ENCODE measurements around the gene RTL9. TPM values are rescaled to one million over a fixed set of nuclear protein-coding genes. Genes with fewer than 3 reads are reported as not detected.

RTL9 gene
- total and polyA plus RNA-seq, 2 of the 13 experiments (the other 11 are each of a cell fraction or from before 2014, with no cell fraction given), result 0.01 to 0.02 TPM

DNA sequence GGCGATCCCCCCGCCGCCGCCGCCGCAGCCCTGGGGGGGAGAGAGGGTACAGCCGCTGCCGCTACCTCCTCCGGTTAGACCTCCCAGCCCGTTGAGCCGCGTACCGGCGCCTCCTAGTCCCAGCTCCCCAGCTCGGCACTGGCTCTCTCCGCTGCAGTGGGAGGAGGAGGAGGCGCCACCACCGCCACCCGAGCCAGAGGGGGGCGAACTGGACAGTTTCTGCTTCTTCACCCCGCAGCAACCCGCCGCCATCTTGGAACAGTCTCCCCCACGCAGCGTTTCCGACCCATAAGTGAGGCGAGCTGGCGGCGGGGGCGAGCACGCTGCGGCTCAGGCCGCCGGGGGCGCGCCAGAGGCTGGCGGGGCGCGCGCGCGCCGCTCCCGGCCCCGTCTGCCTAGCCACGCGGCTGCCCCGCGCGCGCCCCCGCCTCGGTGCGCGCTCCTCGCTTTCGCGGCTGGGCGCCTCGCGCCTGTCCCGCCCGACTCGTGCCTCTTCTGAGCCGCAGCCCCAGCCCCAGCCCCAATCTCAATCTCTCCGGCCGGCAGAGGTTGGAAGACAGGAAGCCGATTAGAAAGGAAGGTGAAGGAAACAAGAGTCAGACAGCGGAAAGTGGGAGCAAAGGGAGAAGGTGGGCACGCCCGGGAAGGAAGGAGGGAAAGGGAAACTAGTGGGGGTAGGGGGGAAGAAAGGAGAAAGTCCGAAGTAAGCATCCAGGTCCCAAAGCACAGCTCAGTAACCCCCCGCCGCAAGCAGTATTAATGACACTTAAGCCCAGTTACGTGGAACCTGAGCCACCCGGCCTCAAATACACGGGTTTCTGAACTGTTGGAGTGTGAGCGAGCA lies 40.6 kb upstream of the RTL9 start, which contains the start of gene AMMECR1 (continued):
- TF ChIP-seq THAP11 (CRISPR knock-in tag; IDR thresholded peaks at IDR 0.05) (no peak), TCF7 (IDR thresholded peaks at IDR 0.05; ENCODE audit: low read depth) (no peak), ZNF563 (CRISPR knock-in tag; IDR thresholded peaks at IDR 0.05) (peak; percentile 38; the same call in 1 of the 2 replicates), ZNF430 (CRISPR knock-in tag; IDR thresholded peaks at IDR 0.05) (no peak), PCBP2 (optimal IDR thresholded peaks at IDR 0.05; ENCODE audit: low read depth, low read length, poor library complexity, severe bottlenecking) (no peak), MXI1 (IDR thresholded peaks at IDR 0.05; ENCODE audit: borderline replicate concordance, low read depth, low read length) (no peak), ZNF670 (CRISPR knock-in tag; IDR thresholded peaks at IDR 0.05; ENCODE audit: borderline replicate concordance) (no peak), POLR2AphosphoS2 (IDR thresholded peaks at IDR 0.05; ENCODE audit: low read depth, low read length) (no peak), ATM (IDR thresholded peaks at IDR 0.05; ENCODE audit: borderline replicate concordance) (no peak), JUND (CRISPR knock-in tag; IDR thresholded peaks at IDR 0.05) (no peak), ZNF777 (CRISPR knock-in tag; IDR thresholded peaks at IDR 0.05) (no peak), MEIS2 (CRISPR knock-in tag; IDR thresholded peaks at IDR 0.05) (no peak), ZNF660 (CRISPR knock-in tag; IDR thresholded peaks at IDR 0.05; ENCODE audit: borderline replicate concordance, low read depth) (no peak)
- TF ChIP-seq, protein P1, sequence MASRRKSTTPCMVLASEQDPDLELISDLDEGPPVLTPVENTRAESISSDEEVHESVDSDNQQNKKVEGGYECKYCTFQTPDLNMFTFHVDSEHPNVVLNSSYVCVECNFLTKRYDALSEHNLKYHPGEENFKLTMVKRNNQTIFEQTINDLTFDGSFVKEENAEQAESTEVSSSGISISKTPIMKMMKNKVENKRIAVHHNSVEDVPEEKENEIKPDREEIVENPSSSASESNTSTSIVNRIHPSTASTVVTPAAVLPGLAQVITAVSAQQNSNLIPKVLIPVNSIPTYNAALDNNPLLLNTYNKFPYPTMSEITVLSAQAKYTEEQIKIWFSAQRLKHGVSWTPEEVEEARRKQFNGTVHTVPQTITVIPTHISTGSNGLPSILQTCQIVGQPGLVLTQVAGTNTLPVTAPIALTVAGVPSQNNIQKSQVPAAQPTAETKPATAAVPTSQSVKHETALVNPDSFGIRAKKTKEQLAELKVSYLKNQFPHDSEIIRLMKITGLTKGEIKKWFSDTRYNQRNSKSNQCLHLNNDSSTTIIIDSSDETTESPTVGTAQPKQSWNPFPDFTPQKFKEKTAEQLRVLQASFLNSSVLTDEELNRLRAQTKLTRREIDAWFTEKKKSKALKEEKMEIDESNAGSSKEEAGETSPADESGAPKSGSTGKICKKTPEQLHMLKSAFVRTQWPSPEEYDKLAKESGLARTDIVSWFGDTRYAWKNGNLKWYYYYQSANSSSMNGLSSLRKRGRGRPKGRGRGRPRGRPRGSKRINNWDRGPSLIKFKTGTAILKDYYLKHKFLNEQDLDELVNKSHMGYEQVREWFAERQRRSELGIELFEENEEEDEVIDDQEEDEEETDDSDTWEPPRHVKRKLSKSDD (CRISPR knock-in tag; IDR thresholded peaks at IDR 0.05; ENCODE audit: low read depth), result no peak
- TF ChIP-seq, protein P2, sequence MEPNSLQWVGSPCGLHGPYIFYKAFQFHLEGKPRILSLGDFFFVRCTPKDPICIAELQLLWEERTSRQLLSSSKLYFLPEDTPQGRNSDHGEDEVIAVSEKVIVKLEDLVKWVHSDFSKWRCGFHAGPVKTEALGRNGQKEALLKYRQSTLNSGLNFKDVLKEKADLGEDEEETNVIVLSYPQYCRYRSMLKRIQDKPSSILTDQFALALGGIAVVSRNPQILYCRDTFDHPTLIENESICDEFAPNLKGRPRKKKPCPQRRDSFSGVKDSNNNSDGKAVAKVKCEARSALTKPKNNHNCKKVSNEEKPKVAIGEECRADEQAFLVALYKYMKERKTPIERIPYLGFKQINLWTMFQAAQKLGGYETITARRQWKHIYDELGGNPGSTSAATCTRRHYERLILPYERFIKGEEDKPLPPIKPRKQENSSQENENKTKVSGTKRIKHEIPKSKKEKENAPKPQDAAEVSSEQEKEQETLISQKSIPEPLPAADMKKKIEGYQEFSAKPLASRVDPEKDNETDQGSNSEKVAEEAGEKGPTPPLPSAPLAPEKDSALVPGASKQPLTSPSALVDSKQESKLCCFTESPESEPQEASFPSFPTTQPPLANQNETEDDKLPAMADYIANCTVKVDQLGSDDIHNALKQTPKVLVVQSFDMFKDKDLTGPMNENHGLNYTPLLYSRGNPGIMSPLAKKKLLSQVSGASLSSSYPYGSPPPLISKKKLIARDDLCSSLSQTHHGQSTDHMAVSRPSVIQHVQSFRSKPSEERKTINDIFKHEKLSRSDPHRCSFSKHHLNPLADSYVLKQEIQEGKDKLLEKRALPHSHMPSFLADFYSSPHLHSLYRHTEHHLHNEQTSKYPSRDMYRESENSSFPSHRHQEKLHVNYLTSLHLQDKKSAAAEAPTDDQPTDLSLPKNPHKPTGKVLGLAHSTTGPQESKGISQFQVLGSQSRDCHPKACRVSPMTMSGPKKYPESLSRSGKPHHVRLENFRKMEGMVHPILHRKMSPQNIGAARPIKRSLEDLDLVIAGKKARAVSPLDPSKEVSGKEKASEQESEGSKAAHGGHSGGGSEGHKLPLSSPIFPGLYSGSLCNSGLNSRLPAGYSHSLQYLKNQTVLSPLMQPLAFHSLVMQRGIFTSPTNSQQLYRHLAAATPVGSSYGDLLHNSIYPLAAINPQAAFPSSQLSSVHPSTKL (CRISPR knock-in tag; IDR thresholded peaks at IDR 0.05), result no peak
- TF ChIP-seq, protein P3, sequence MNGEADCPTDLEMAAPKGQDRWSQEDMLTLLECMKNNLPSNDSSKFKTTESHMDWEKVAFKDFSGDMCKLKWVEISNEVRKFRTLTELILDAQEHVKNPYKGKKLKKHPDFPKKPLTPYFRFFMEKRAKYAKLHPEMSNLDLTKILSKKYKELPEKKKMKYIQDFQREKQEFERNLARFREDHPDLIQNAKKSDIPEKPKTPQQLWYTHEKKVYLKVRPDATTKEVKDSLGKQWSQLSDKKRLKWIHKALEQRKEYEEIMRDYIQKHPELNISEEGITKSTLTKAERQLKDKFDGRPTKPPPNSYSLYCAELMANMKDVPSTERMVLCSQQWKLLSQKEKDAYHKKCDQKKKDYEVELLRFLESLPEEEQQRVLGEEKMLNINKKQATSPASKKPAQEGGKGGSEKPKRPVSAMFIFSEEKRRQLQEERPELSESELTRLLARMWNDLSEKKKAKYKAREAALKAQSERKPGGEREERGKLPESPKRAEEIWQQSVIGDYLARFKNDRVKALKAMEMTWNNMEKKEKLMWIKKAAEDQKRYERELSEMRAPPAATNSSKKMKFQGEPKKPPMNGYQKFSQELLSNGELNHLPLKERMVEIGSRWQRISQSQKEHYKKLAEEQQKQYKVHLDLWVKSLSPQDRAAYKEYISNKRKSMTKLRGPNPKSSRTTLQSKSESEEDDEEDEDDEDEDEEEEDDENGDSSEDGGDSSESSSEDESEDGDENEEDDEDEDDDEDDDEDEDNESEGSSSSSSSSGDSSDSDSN (CRISPR knock-in tag; IDR thresholded peaks at IDR 0.05), result peak; percentile 60; the same call in 1 of the 2 replicates
- TF ChIP-seq, protein P4, sequence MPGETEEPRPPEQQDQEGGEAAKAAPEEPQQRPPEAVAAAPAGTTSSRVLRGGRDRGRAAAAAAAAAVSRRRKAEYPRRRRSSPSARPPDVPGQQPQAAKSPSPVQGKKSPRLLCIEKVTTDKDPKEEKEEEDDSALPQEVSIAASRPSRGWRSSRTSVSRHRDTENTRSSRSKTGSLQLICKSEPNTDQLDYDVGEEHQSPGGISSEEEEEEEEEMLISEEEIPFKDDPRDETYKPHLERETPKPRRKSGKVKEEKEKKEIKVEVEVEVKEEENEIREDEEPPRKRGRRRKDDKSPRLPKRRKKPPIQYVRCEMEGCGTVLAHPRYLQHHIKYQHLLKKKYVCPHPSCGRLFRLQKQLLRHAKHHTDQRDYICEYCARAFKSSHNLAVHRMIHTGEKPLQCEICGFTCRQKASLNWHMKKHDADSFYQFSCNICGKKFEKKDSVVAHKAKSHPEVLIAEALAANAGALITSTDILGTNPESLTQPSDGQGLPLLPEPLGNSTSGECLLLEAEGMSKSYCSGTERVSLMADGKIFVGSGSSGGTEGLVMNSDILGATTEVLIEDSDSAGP (CRISPR knock-in tag; IDR thresholded peaks at IDR 0.05; ENCODE audit: borderline replicate concordance), result 0 out of 2 replicates have a peak, but pooled peaks have one; percentile 36

All from HepG2 (cell line).